NCI-H2081 (cell line): ENCODE measurements around the gene HIPK3.

Experiments
- DNase-seq, 2 experiments: peaks; one replicate each; lab custom pipeline; 2025; lab: John Stamatoyannopoulos, UW

The HIPK3 gene

GRCh38 chr11:33391893-33392251 lies 134.7 kb downstream of the HIPK3 start:
- no peak for DNase-seq

- no peak for DNase-seq
Measured at GRCh38 chr11:33394431-33395109, 137.4 kb downstream of the HIPK3 start.

GRCh38 chr11:33396361-33396760 lies 139.2 kb downstream of the HIPK3 start:
- DNase-seq = no peak

GRCh38 chr11:33399421-33399820 lies 142.2 kb downstream of the HIPK3 start:
- no peak for DNase-seq

- no peak for DNase-seq
Measured at GRCh38 chr11:33402066-33402465, 144.9 kb downstream of the HIPK3 start.

- DNase-seq = no peak
Measured at GRCh38 chr11:33403344-33403743, 146.2 kb downstream of the HIPK3 start.

- DNase-seq = no peak
Measured at GRCh38 chr11:33405834-33406602, 148.8 kb downstream of the HIPK3 start.
